A549 (cell line): ENCODE data around the gene ZDHHC23. TPM values are rescaled to one million over a fixed set of nuclear protein-coding genes. Genes with fewer than 3 reads are reported as not detected.

ENCODE experiments used
- ATAC-seq, 2 experiments: fragments of 200-7000 bp in 1 of 2; fragments of >200 bp in 1 of 2; cut with Nextera tagmentation in 1 of 2; cut with Tn5 transposase in 1 of 2; 3 replicates each; pipeline versions ENCODE4 v1.8.0 to v1.9.1; 2018 to 2020; ENCODE audit warnings: mild to moderate bottlenecking in 1 of 2, moderate library complexity in 1 of 2
- CTCF ChIA-PET: fragments of 300-600 bp; sonication (Branson Sonifier 250); formaldehyde crosslinking; extraction: SDS; loops from one replicate; lab custom pipeline; 2021; ENCODE audit warnings: antibody characterized with exemption, inconsistent platforms; lab: Yijun Ruan, JAX
- POLR2A ChIA-PET: fragments of 350-600 bp; formaldehyde crosslinking; extraction: SDS; loops from one replicate; lab custom pipeline; 2021; ENCODE audit warnings: antibody characterized with exemption, inconsistent platforms; lab: Yijun Ruan, JAX
- DNase-seq, 2 experiments: peaks; one replicate each; pipeline versions ENCODE4 v3.0.0 to v3.0.0-alpha.2; 2011 to 2016; ENCODE audit warnings: low read depth in 1 of 2, low spot score in 1 of 2
- FAIRE-seq: peaks from 2 replicates; lab custom pipeline; 2011; peaks lifted over from hg19 to GRCh38; lab: Jason Lieb, UNC
- H3K27ac ChIP-seq, 2 experiments: fragments of >200 bp; sonication (Bioruptor Twin); formaldehyde crosslinking; 3 replicates each; pipeline ENCODE4 v1.5.1; 2016 to 2017
- H3K4me1 ChIP-seq: fragments of >200 bp; sonication (Bioruptor Twin); formaldehyde crosslinking; 3 replicates; pipeline ENCODE4 v1.6.1; 2016
- H3K4me2 ChIP-seq: fragments of >200 bp; sonication (Bioruptor Twin); formaldehyde crosslinking; 3 replicates; pipeline ENCODE4 v1.6.1; 2016
- H3K4me3 ChIP-seq: fragments of >200 bp; sonication (Bioruptor Twin); formaldehyde crosslinking; 3 replicates; pipeline ENCODE4 v1.5.1; 2016
- H3K9me3 ChIP-seq: fragments of >200 bp; sonication (Bioruptor Twin); formaldehyde crosslinking; 3 replicates; pipeline ENCODE4 v1.6.1; 2016
- CBX8 ChIP-seq: fragments of 200-600 bp; sonication (generic); IDR thresholded peaks from 2 replicates; pipeline ENCODE4 v1.6.1; 2016
- CEBPB ChIP-seq, 2 experiments: fragments of >200 bp in 1 of 2; sonication (Bioruptor Twin) in 1 of 2; formaldehyde crosslinking in 1 of 2; IDR thresholded peaks; 2 replicates each; pipeline ENCODE4 v1.6.1; 2012 to 2016
- CHD2 ChIP-seq: fragments of 150-350 bp; IDR thresholded peaks from 2 replicates; pipeline ENCODE4 v1.6.1; 2014; ENCODE audit warnings: low read length; ENCODE audit not compliant: partially characterized antibody
- EHMT2 ChIP-seq: fragments of 200-600 bp; sonication (generic); IDR thresholded peaks from 2 replicates; pipeline ENCODE4 v1.6.1; 2016; ENCODE audit warnings: antibody characterized with exemption, low read depth, mild to moderate bottlenecking, moderate library complexity
- FOSB ChIP-seq: fragments of 250-450 bp; sonication (Bioruptor Pico); IDR thresholded peaks from 2 replicates; pipeline ENCODE4 v1.5.0; 2020; ENCODE audit warnings: mild to moderate bottlenecking, moderate library complexity
- FOSL2 ChIP-seq, 2 experiments: fragments of 450-650 bp in 1 of 2; fragments of >200 bp in 1 of 2; sonication (Bioruptor Twin) in 1 of 2; formaldehyde crosslinking; IDR thresholded peaks; 2 replicates each; pipeline versions ENCODE4 v1.5.0 to v1.6.1; 2016 to 2020; ENCODE audit warnings: mild to moderate bottlenecking in 1 of 2, moderate library complexity in 1 of 2
- FOXS1 ChIP-seq: fragments of 250-450 bp; sonication (Bioruptor Pico); IDR thresholded peaks from 2 replicates; pipeline ENCODE4 v1.5.0; 2020; ENCODE audit warnings: mild to moderate bottlenecking, moderate library complexity
- HDAC2 ChIP-seq: fragments of 200-600 bp; sonication (generic); IDR thresholded peaks from 2 replicates; pipeline ENCODE4 v1.6.1; 2016
- HEYL ChIP-seq: fragments of 250-450 bp; sonication (Bioruptor Pico); IDR thresholded peaks from 2 replicates; pipeline ENCODE4 v1.8.0; 2021; ENCODE audit warnings: mild to moderate bottlenecking, moderate library complexity
- HOXB13 ChIP-seq: fragments of 250-450 bp; sonication (Bioruptor Pico); IDR thresholded peaks from 2 replicates; pipeline ENCODE4 v1.5.0; 2020; ENCODE audit warnings: low read depth, mild to moderate bottlenecking, moderate library complexity
- HOXB5 ChIP-seq: fragments of 250-450 bp; sonication (Bioruptor Pico); IDR thresholded peaks from 2 replicates; pipeline ENCODE4 v1.5.0; 2020; ENCODE audit warnings: mild to moderate bottlenecking, moderate library complexity
- JUN ChIP-seq, 2 experiments: fragments of >200 bp; sonication (Bioruptor Twin); formaldehyde crosslinking; IDR thresholded peaks; 2 replicates in 1 of 2; 3 replicates in 1 of 2; pipeline ENCODE4 v1.6.1; 2016 to 2017
- JUNB ChIP-seq: fragments of >200 bp; sonication (Bioruptor Twin); formaldehyde crosslinking; IDR thresholded peaks from 2 replicates; pipeline ENCODE4 v1.6.1; 2016
- KDM1A ChIP-seq: fragments of 200-600 bp; sonication (generic); IDR thresholded peaks from 2 replicates; pipeline ENCODE4 v1.6.1; 2016; ENCODE audit warnings: low read depth, mild to moderate bottlenecking
- KDM5A ChIP-seq: fragments of 200-600 bp; sonication (generic); IDR thresholded peaks from 2 replicates; pipeline ENCODE4 v1.6.1; 2016; ENCODE audit warnings: antibody characterized with exemption, mild to moderate bottlenecking
- MAFK ChIP-seq: fragments of 450-650 bp; IDR thresholded peaks from 2 replicates; pipeline ENCODE4 v1.6.1; 2014; ENCODE audit not compliant: partially characterized antibody
- MAZ ChIP-seq: fragments of 150-350 bp; IDR thresholded peaks from 2 replicates; pipeline ENCODE4 v1.6.1; 2014; ENCODE audit warnings: antibody characterized with exemption, low read depth, low read length, borderline replicate concordance
- NFE2L2 ChIP-seq: fragments of 150-350 bp; conservative IDR thresholded peaks from 2 replicates; pipeline ENCODE4 v1.6.1; 2014; ENCODE audit warnings: low read length
- NPAS2 ChIP-seq: fragments of 250-450 bp; sonication (Bioruptor Pico); IDR thresholded peaks from 2 replicates; pipeline ENCODE4 v1.8.0; 2022; ENCODE audit warnings: mild to moderate bottlenecking, moderate library complexity, borderline replicate concordance
- POLR2A ChIP-seq: IDR thresholded peaks from 2 replicates; pipeline ENCODE4 v1.6.1; 2012; ENCODE audit warnings: mild to moderate bottlenecking, low read length
- RCOR1 ChIP-seq: fragments of 150-350 bp; IDR thresholded peaks from 2 replicates; pipeline ENCODE4 v1.6.1; 2014; ENCODE audit warnings: antibody characterized with exemption, low read length, low read depth
- RNF2 ChIP-seq: fragments of 200-600 bp; sonication (generic); IDR thresholded peaks from 2 replicates; pipeline ENCODE4 v1.6.1; 2016; ENCODE audit warnings: low read depth, mild to moderate bottlenecking, antibody characterized with exemption, moderate library complexity, borderline replicate concordance
- SMC3 ChIP-seq: fragments of >200 bp; sonication (Bioruptor Twin); formaldehyde crosslinking; IDR thresholded peaks from 3 replicates; pipeline ENCODE4 v1.6.1; 2018; ENCODE audit warnings: inconsistent platforms
- SREBF2 ChIP-seq: fragments of 450-650 bp; IDR thresholded peaks from 2 replicates; pipeline ENCODE4 v1.6.1; 2014; ENCODE audit warnings: mild to moderate bottlenecking, moderate library complexity
- TP53 ChIP-seq: fragments of 250-450 bp; sonication (Bioruptor Pico); IDR thresholded peaks from 2 replicates; pipeline ENCODE4 v1.5.0; 2021; ENCODE audit warnings: mild to moderate bottlenecking, moderate library complexity
- ZC3H11A ChIP-seq: fragments of 450-650 bp; IDR thresholded peaks from 2 replicates; pipeline ENCODE4 v1.6.1; 2014; ENCODE audit warnings: antibody characterized with exemption, mild to moderate bottlenecking
- ZNF302 ChIP-seq: fragments of 250-450 bp; sonication (Bioruptor Pico); IDR thresholded peaks from 2 replicates; pipeline ENCODE4 v1.9.0; 2021; ENCODE audit warnings: inconsistent platforms, mild to moderate bottlenecking, moderate library complexity
- ZSCAN20 ChIP-seq: fragments of 250-450 bp; sonication (Bioruptor Pico); IDR thresholded peaks from 2 replicates; pipeline ENCODE4 v1.8.0; 2022; ENCODE audit warnings: mild to moderate bottlenecking, moderate library complexity
- WGBS: methylation state at CpG from one replicate; pipeline ENCODE4 v1.1.6; 2017; ENCODE audit errors: missing lambda C conversion rate; 5-methylcytosine and 5-hydroxymethylcytosine counted together
- polyA plus RNA-seq, 4 experiments: library from polyadenylated mRNA; depleted of rRNA in 3 of 4; stranded (reverse); fragments of >200 nt; fragmentation: RNase III in 1 of 4; extraction: RNeasy Plus Mini Kit Qiagen cat#74134 plus additional on column Dnase treatment in 1 of 4; gene quantifications; 2 replicates in 3 of 4; 3 replicates in 1 of 4; pipeline ENCODE4 v1.2.3, GENCODE V29; 2011 to 2017
- TF ChIP-seq, protein P1 (sequence below): fragments of 250-450 bp; sonication (Bioruptor Pico); IDR thresholded peaks from 2 replicates; pipeline ENCODE4 v1.5.0; 2021; ENCODE audit warnings: mild to moderate bottlenecking, moderate library complexity, borderline replicate concordance
- TF ChIP-seq, protein P2 (sequence below): IDR thresholded peaks from 2 replicates; pipeline ENCODE4 v1.6.1; 2012
- TF ChIP-seq, protein P3 (sequence below): fragments of 200-600 bp; sonication (generic); IDR thresholded peaks from 2 replicates; pipeline ENCODE4 v1.6.1; 2016; ENCODE audit warnings: antibody characterized with exemption, mild to moderate bottlenecking, moderate library complexity
- TF ChIP-seq, protein P4 (sequence below): IDR thresholded peaks from 2 replicates; pipeline ENCODE4 v1.6.1; 2012; ENCODE audit warnings: low read depth, borderline replicate concordance

ZDHHC23 gene
- polyA plus RNA-seq, 2 of the 4 experiments (the other 2 are of a cell fraction), result 3.1 to 5.8 TPM

DNA sequence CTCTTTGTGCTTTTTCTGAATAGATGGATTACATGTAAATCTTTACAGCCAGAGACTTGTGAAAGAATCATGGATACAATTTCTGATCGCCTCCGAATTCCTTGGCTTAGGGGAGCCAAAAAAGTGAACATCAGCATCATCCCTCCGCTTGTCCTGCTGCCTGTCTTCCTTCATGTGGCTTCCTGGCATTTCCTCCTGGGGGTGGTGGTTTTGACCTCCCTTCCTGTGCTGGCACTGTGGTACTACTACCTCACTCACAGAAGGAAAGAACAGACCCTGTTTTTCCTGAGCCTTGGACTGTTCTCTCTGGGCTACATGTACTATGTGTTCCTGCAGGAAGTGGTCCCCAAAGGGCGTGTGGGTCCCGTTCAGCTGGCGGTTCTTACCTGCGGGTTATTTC lies 5.9 kb downstream of the ZDHHC23 start (continued):
- TF ChIP-seq NPAS2 (CRISPR knock-in tag) (no peak), TP53 (CRISPR knock-in tag) (no peak), FOSB (CRISPR knock-in tag) (no peak), MAFK (no peak)
- TF ChIP-seq, protein P1, sequence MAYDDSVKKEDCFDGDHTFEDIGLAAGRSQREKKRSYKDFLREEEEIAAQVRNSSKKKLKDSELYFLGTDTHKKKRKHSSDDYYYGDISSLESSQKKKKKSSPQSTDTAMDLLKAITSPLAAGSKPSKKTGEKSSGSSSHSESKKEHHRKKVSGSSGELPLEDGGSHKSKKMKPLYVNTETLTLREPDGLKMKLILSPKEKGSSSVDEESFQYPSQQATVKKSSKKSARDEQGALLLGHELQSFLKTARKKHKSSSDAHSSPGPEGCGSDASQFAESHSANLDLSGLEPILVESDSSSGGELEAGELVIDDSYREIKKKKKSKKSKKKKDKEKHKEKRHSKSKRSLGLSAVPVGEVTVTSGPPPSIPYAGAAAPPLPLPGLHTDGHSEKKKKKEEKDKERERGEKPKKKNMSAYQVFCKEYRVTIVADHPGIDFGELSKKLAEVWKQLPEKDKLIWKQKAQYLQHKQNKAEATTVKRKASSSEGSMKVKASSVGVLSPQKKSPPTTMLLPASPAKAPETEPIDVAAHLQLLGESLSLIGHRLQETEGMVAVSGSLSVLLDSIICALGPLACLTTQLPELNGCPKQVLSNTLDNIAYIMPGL (CRISPR knock-in tag), result no peak

DNA sequence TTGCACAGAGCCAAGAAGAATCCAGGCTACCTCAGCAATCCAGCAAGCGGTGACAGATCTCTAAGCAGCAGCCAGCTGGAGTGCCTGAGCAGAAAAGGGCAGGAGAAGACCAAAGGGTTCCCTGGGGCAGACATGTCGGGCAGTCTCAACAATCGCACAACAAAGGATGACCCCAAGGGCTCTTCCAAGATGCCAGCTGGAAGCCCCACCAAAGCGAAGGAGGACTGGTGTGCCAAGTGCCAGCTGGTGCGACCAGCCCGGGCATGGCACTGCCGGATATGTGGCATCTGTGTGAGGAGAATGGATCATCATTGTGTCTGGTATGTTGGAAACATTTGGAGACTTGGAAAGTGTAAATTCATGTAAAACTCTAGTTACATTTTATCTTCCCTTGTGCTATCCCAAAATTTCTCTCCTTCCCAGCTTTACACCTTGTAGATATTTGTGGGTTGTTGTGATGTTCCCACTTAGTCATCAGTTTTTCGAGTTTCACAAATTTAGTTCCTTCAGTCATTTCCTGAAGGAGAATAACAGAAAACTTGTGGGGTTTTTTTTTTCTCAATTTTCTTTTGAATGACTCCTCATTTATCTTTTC lies 6.4 kb downstream of the ZDHHC23 start:
- TF ChIP-seq, protein P2, sequence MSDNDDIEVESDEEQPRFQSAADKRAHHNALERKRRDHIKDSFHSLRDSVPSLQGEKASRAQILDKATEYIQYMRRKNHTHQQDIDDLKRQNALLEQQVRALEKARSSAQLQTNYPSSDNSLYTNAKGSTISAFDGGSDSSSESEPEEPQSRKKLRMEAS, result no peak
- TF ChIP-seq RNF2, result no peak
- no peak for TF ChIP-seq RCOR1
- no peak for TF ChIP-seq FOSL2 (IDR thresholded peaks at IDR 0.05)
- no peak for TF ChIP-seq FOSL2 (CRISPR knock-in tag; IDR thresholded peaks at IDR 0.05)
- no peak for TF ChIP-seq HOXB13 (CRISPR knock-in tag)
- no peak for TF ChIP-seq HDAC2
- no peak for TF ChIP-seq HOXB5 (CRISPR knock-in tag)
- TF ChIP-seq JUN (IDR thresholded peaks at IDR 0.05), result no peak
- TF ChIP-seq, protein P3, sequence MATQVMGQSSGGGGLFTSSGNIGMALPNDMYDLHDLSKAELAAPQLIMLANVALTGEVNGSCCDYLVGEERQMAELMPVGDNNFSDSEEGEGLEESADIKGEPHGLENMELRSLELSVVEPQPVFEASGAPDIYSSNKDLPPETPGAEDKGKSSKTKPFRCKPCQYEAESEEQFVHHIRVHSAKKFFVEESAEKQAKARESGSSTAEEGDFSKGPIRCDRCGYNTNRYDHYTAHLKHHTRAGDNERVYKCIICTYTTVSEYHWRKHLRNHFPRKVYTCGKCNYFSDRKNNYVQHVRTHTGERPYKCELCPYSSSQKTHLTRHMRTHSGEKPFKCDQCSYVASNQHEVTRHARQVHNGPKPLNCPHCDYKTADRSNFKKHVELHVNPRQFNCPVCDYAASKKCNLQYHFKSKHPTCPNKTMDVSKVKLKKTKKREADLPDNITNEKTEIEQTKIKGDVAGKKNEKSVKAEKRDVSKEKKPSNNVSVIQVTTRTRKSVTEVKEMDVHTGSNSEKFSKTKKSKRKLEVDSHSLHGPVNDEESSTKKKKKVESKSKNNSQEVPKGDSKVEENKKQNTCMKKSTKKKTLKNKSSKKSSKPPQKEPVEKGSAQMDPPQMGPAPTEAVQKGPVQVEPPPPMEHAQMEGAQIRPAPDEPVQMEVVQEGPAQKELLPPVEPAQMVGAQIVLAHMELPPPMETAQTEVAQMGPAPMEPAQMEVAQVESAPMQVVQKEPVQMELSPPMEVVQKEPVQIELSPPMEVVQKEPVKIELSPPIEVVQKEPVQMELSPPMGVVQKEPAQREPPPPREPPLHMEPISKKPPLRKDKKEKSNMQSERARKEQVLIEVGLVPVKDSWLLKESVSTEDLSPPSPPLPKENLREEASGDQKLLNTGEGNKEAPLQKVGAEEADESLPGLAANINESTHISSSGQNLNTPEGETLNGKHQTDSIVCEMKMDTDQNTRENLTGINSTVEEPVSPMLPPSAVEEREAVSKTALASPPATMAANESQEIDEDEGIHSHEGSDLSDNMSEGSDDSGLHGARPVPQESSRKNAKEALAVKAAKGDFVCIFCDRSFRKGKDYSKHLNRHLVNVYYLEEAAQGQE, result no peak
- no peak for TF ChIP-seq CBX8
- no peak for TF ChIP-seq TP53 (CRISPR knock-in tag)
- TF ChIP-seq EHMT2, result no peak
- TF ChIP-seq POLR2A, result no peak
- TF ChIP-seq FOXS1 (CRISPR knock-in tag), result no peak
- no peak for TF ChIP-seq NPAS2 (CRISPR knock-in tag)
- no peak for TF ChIP-seq SMC3
- TF ChIP-seq, all 56 proteins: peak for 0
- no peaks in the 10 kb centered on the region for H3K9me3 ChIP-seq
- H3K27ac ChIP-seq, result no peak overlapping the region
- H3K4me3 ChIP-seq, result no peak overlapping the region
- FAIRE-seq, result no peak
- ChIA-PET POLR2A (no interaction called here), CTCF (no interaction called here)
- H3K4me2 ChIP-seq, result no peak overlapping the region
- no peaks in the 10 kb centered on the region for H3K4me1 ChIP-seq
- DNase-seq, result no peak
- no peak for ATAC-seq
- 92% methylated on average over 8 of the region's 8 CpGs for WGBS

DNA sequence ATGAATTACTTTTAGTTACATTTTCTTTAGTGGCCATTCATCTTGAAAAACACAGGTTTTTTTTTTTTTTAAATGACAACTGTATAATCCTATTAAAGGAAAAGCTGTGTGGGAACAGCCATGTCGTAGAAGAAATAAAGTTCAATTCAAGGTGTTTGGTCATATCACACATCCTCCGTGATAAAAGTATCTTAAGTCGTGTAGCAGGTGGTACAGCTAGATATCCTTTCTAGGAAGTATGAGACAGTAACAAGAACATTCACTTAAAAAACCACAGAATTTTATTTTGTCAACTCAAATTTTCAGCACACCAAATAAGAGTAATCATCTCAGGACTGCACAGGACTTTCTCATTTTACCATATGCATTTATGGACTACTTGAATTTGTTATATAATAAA lies 16.1 kb downstream of the ZDHHC23 start:
- FAIRE-seq (no peak), DNase-seq (no peak), ATAC-seq (no peak)
- Histone ChIP-seq H3K4me1 (no peaks in the 10 kb centered on the region), H3K4me3 (no peak overlapping the region), H3K9me3 (no peaks in the 10 kb centered on the region), H3K27ac (no peak overlapping the region), H3K4me2 (no peak overlapping the region)
- ChIA-PET CTCF (no interaction called here), POLR2A (no interaction called here)
- 81% methylated on average over 3 of the region's 3 CpGs for WGBS
- TF ChIP-seq FOSB (CRISPR knock-in tag) (no peak), FOSL2 (IDR thresholded peaks at IDR 0.05) (no peak), FOSL2 (CRISPR knock-in tag; IDR thresholded peaks at IDR 0.05) (no peak), ZC3H11A (no peak), KDM5A (no peak), HEYL (CRISPR knock-in tag) (no peak), MAFK (no peak), CEBPB (IDR thresholded peaks at IDR 0.05) (no peak), JUNB (no peak), HOXB13 (CRISPR knock-in tag) (no peak), NFE2L2 (no peak), RNF2 (no peak), SREBF2 (no peak), MAZ (no peak), ZSCAN20 (CRISPR knock-in tag) (no peak), HDAC2 (no peak), ZNF302 (CRISPR knock-in tag) (no peak), KDM1A (no peak), CHD2 (no peak)
- TF ChIP-seq, protein P4, sequence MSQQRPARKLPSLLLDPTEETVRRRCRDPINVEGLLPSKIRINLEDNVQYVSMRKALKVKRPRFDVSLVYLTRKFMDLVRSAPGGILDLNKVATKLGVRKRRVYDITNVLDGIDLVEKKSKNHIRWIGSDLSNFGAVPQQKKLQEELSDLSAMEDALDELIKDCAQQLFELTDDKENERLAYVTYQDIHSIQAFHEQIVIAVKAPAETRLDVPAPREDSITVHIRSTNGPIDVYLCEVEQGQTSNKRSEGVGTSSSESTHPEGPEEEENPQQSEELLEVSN, result no peak
